MM.1S (cell line): ENCODE results near the gene TBCA.

Experiments
- DNase-seq: peaks from one replicate; pipeline ENCODE4 v3.0.0-alpha.2; 2015
- H2AFZ ChIP-seq: fragments of 300-600 bp; sonication (generic); 2 replicates; pipeline ENCODE4 v1.6.0; 2016; ENCODE audit warnings: antibody characterized with exemption, low read length
- H3F3A ChIP-seq: fragments of 300-600 bp; sonication (generic); 2 replicates; pipeline ENCODE4 v1.6.1; 2016; ENCODE audit warnings: mild to moderate bottlenecking, antibody characterized with exemption, low read length, moderate library complexity, mixed read lengths; ENCODE audit not compliant: insufficient read depth
- H3K27ac ChIP-seq: fragments of 300-600 bp; sonication (generic); 2 replicates; pipeline ENCODE4 v1.5.1; 2016; ENCODE audit warnings: mild to moderate bottlenecking, low read length
- H3K27me3 ChIP-seq: fragments of 300-600 bp; sonication (generic); replicated peaks from 2 replicates; pipeline ENCODE4 v1.6.0; 2016; ENCODE audit warnings: low read length; ENCODE audit not compliant: insufficient read depth
- H3K36me3 ChIP-seq: fragments of 300-600 bp; sonication (generic); replicated peaks from 2 replicates; pipeline ENCODE4 v1.6.1; 2016; ENCODE audit warnings: mild to moderate bottlenecking, low read length, mixed read lengths; ENCODE audit not compliant: insufficient read depth
- H3K4me1 ChIP-seq: fragments of 300-600 bp; sonication (generic); 2 replicates; pipeline ENCODE4 v1.6.1; 2016; ENCODE audit warnings: low read length, mixed read lengths
- H3K4me2 ChIP-seq: fragments of 300-600 bp; sonication (generic); 2 replicates; pipeline ENCODE4 v1.6.0; 2016; ENCODE audit warnings: low read depth, low read length
- H3K4me3 ChIP-seq: fragments of 300-600 bp; sonication (generic); 2 replicates; pipeline ENCODE4 v1.5.1; 2016; ENCODE audit warnings: low read length, mixed read lengths
- H3K79me2 ChIP-seq: fragments of 300-600 bp; sonication (generic); 2 replicates; pipeline ENCODE4 v1.6.1; 2016; ENCODE audit warnings: mixed run types, low read length, mixed read lengths
- H3K9ac ChIP-seq: fragments of 300-600 bp; sonication (generic); 2 replicates; pipeline ENCODE4 v1.6.1; 2016; ENCODE audit warnings: low read length, mixed read lengths
- H3K9me2 ChIP-seq: fragments of 300-600 bp; sonication (generic); replicated peaks from 2 replicates; pipeline ENCODE4 v1.6.1; 2016; ENCODE audit warnings: mild to moderate bottlenecking, low read length, mixed read lengths; ENCODE audit not compliant: insufficient read depth
- H3K9me3 ChIP-seq: fragments of 300-600 bp; sonication (generic); replicated peaks from 2 replicates; pipeline ENCODE4 v1.6.1; 2016; ENCODE audit warnings: mild to moderate bottlenecking, low read length, mixed read lengths; ENCODE audit not compliant: insufficient read depth
- H4K20me1 ChIP-seq: fragments of 300-600 bp; sonication (generic); 2 replicates; pipeline ENCODE4 v1.6.1; 2016; ENCODE audit warnings: mild to moderate bottlenecking, low read length, moderate library complexity, mixed read lengths; ENCODE audit not compliant: insufficient read depth
- EZH2 ChIP-seq: fragments of 300-600 bp; sonication (generic); optimal IDR thresholded peaks from 2 replicates; pipeline ENCODE3; 2017; ENCODE audit warnings: low read depth, mild to moderate bottlenecking, antibody characterized with exemption, low read length, mixed read lengths
- EZH2phosphoT487 ChIP-seq: fragments of 300-600 bp; sonication (generic); IDR thresholded peaks from 2 replicates; pipeline ENCODE4 v1.6.1; 2018; ENCODE audit warnings: antibody characterized with exemption, low read length
- TF ChIP-seq, protein P1 (sequence below): fragments of 300-600 bp; sonication (generic); IDR thresholded peaks from 2 replicates; pipeline ENCODE4 v1.5.1; 2016; ENCODE audit warnings: antibody characterized with exemption, low read length, mixed read lengths

The TBCA gene

DNA sequence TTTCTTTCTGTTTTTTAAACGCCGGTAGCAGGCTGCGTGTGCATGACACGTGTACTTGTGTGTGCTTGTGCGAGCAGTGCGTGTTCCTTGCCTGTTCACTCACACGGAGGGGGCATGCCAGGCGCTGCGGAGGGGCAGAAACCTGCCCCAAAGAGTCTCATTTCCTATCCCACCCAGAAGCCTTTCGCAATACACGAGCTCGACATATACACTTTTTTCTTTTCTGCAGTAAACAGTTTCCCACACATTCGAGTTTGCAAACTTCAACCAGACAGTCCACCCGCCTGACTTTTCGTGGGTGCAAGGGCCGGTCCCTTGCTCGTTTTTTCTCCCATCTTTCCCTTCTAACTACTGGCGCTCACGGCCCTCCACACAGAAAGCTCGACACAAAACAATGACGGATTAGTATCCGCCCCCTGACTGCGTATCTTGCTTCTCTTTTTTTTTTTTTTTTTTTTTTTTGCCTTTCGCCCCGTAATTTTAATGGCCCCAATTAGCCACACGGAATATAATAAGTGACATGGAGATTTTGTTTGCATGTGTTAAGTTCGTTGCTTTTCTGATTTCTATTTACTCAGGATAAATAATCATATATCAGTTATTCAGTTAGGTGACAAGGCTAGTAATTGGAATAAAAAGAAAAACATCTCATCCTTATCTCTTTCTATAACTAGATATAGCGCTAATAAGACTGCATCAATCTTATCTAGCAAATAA, 132.3 kb downstream of the TBCA start:
- Histone ChIP-seq H3K9ac (no peak overlapping the region), H3F3A (no peaks in the 10 kb centered on the region), H3K4me1 (no peaks in the 10 kb centered on the region), H4K20me1 (no peaks in the 10 kb centered on the region), H3K4me2 (no peak overlapping the region), H3K36me3 (no peaks in the 10 kb centered on the region), H3K27me3 (peaks cover 31% of the 10 kb centered on the region), H3K9me3 (no peaks in the 10 kb centered on the region), H3K79me2 (no peaks in the 10 kb centered on the region), H3K4me3 (no peak overlapping the region), H2AFZ (no peak overlapping the region), H3K27ac (no peak overlapping the region), H3K9me2 (no peaks in the 10 kb centered on the region)
- no peak for TF ChIP-seq EZH2
- TF ChIP-seq EZH2phosphoT487 = no peak
- TF ChIP-seq, protein P1, sequence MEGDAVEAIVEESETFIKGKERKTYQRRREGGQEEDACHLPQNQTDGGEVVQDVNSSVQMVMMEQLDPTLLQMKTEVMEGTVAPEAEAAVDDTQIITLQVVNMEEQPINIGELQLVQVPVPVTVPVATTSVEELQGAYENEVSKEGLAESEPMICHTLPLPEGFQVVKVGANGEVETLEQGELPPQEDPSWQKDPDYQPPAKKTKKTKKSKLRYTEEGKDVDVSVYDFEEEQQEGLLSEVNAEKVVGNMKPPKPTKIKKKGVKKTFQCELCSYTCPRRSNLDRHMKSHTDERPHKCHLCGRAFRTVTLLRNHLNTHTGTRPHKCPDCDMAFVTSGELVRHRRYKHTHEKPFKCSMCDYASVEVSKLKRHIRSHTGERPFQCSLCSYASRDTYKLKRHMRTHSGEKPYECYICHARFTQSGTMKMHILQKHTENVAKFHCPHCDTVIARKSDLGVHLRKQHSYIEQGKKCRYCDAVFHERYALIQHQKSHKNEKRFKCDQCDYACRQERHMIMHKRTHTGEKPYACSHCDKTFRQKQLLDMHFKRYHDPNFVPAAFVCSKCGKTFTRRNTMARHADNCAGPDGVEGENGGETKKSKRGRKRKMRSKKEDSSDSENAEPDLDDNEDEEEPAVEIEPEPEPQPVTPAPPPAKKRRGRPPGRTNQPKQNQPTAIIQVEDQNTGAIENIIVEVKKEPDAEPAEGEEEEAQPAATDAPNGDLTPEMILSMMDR = no peak
- DNase-seq = no peak

- no peak overlapping the region for H2AFZ ChIP-seq
- TF ChIP-seq EZH2phosphoT487 = no peak
- H3K27ac ChIP-seq = no peak overlapping the region
- H3F3A ChIP-seq = no peaks in the 10 kb centered on the region
- no peak overlapping the region for H3K9ac ChIP-seq
- no peaks in the 10 kb centered on the region for H3K36me3 ChIP-seq
- peaks cover 40% of the 10 kb centered on the region for H3K27me3 ChIP-seq
- no peaks in the 10 kb centered on the region for H4K20me1 ChIP-seq
- no peaks in the 10 kb centered on the region for H3K79me2 ChIP-seq
- no peaks in the 10 kb centered on the region for H3K4me1 ChIP-seq
- H3K9me2 ChIP-seq = no peaks in the 10 kb centered on the region
- no peak overlapping the region for H3K4me3 ChIP-seq
- H3K4me2 ChIP-seq = no peak overlapping the region
- no peaks in the 10 kb centered on the region for H3K9me3 ChIP-seq
- DNase-seq = no peak
These were observed 133.1 kb downstream of the TBCA start for GRCh38 chr5:77642738-77643653.

DNA sequence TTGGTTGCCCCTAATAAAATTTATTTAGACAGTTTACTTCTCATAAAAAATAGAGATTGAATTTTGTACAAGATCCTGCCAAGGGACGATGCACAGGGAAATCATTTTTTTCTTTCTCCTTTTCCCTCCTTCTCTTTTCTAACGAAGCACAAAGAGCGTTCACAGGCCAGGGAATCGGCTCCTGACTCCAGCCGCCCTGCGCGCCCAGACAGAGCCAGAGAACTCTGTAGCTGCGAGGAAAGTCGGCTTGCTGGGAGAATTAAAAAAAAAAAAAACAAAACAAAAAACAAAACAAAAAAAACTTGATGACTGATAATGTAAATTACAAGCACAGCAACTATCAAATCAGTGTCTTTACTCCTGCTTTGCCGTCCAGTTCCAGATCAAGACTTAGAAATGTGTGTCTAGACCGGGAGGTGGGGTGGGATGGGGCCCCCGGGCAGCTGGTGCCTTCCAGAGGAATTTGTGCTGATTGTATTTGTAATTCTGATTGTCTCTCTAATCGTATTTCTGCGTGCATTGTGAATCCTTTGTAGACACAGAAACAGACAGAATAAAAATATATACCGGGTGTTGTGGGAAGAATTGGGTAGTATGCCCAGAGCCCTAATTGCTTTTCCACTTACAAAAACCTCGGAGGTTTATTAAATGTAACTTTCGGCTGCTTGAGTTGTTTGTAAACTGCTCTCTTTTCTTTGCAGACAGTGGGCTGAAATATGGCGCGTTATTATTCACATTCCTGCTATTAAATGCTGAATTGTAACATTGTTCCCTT, 134.0 kb downstream of the TBCA start:
- Histone ChIP-seq H3K9ac (no peak overlapping the region), H3K4me2 (no peak overlapping the region), H3K9me3 (no peaks in the 10 kb centered on the region), H2AFZ (no peak overlapping the region), H3K4me3 (no peak overlapping the region), H4K20me1 (no peaks in the 10 kb centered on the region), H3K9me2 (no peaks in the 10 kb centered on the region), H3K27me3 (peaks cover 48% of the 10 kb centered on the region), H3K79me2 (no peaks in the 10 kb centered on the region), H3K36me3 (no peaks in the 10 kb centered on the region), H3F3A (no peaks in the 10 kb centered on the region), H3K27ac (no peak overlapping the region), H3K4me1 (no peaks in the 10 kb centered on the region)
- TF ChIP-seq EZH2phosphoT487 = no peak
- TF ChIP-seq, protein P1 = no peak
- TF ChIP-seq EZH2 = no peak
- no peak for DNase-seq
